H1 (cell line): Measurements from ENCODE around the gene MYO9A. TPM values are rescaled to one million over a fixed set of nuclear protein-coding genes. Genes with fewer than 3 reads are reported as not detected.

Experiments
- GABPA ChIP-seq: IDR thresholded peaks from 2 replicates; pipeline ENCODE4 v1.6.1; 2011; ENCODE audit warnings: mild to moderate bottlenecking, low read length, moderate library complexity, borderline replicate concordance; ENCODE audit not compliant: insufficient read depth
- JUND ChIP-seq: IDR thresholded peaks from 2 replicates; pipeline ENCODE4 v1.6.1; 2011; ENCODE audit warnings: mild to moderate bottlenecking, improper control_type of control experiment, low read length
- KDM1A ChIP-seq: fragments of 200-600, 300-600 bp; sonication (generic); IDR thresholded peaks from 2 replicates; pipeline ENCODE4 v1.7.1; 2016; ENCODE audit warnings: mild to moderate bottlenecking, low read length, borderline replicate concordance
- KDM5A ChIP-seq: fragments of 200-600 bp; IDR thresholded peaks from 2 replicates; pipeline ENCODE4 v1.7.1; 2012; ENCODE audit warnings: mild to moderate bottlenecking, low read length, inconsistent platforms, mixed read lengths
- polyA plus RNA-seq, 7 experiments: library from polyadenylated mRNA; depleted of rRNA in 3 of 7; stranded (reverse) in 5 of 7; unstranded in 2 of 7; fragments of >200 nt in 5 of 7; fragments of 200-250 nt in 2 of 7; gene quantifications; 1 replicate in 5 of 7; 2 replicates in 1 of 7; 4 replicates in 1 of 7; pipeline versions ENCODE4 v1.2.1 to v1.2.3, GENCODE V29; 2011 to 2013; ENCODE audit warnings: missing spikeins in 2 of 7, mixed read lengths in 2 of 7
- total RNA-seq: library from RNA; stranded (reverse); fragmentation: NEBNext Ultra II Directional; extraction: Animal tissue kit (Norgen Biotek cat#: 25700); gene quantifications from 2 replicates; pipeline ENCODE4 v1.2.1, GENCODE V29; 2021

Gene MYO9A
- total and polyA plus RNA-seq, 2 of the 8 experiments (the other 6 are each of a cell fraction or from before 2014, with no cell fraction given), result 3.9 to 26.0 TPM

GRCh38 chr15:72139667-72140066 is 21.7 kb upstream of the MYO9A start (continued):
- TF ChIP-seq JUND, result no peak
- no peak for TF ChIP-seq KDM5A
- no peak for TF ChIP-seq KDM1A
- TF ChIP-seq GABPA, result no peak
